ENCODE measurements around the gene ARPC5. TPM values are rescaled to one million over a fixed set of nuclear protein-coding genes. Genes with fewer than 3 reads are reported as not detected.

Gene ARPC5
- total RNA-seq, 1 experiment from 2014 or later = 104 TPM

DNA sequence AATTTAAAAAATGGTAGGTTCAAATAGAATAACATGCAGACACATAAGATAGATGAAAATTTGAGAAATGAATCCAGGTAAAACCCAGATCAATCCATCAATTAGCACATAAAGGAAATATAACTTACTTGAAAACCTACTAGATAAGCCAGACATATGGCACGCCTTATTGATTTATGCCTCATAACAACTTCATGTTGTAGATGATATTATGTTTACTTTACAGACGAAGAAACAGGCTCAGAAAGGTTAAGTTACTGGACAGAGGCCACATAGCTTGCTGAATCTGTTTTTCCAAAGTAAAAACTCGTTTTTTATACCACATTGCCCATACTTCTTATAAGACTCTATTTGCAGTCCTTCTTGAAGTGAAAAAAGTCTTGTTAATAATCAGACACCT is 23.2 kb downstream of the ARPC5 start:
- Histone ChIP-seq H3K27me3 (ENCODE audit: control insufficient read depth, insufficient read depth, low read length) (no peaks in the 10 kb centered on the region), H3K36me3 (ENCODE audit: control insufficient read depth, insufficient read depth, low read length) (no peaks in the 10 kb centered on the region), H3K9me3 (ENCODE audit: control insufficient read depth, insufficient read depth, low read depth, low read length) (no peaks in the 10 kb centered on the region), H3K4me1 (ENCODE audit: control insufficient read depth, insufficient read depth, low read length) (no peaks in the 10 kb centered on the region), H3K4me3 (ENCODE audit: low read depth in 2 of 2, low read length in 2 of 2) (no peak overlapping the region), H3K27ac (ENCODE audit: low read length) (no peak overlapping the region)
- ATAC-seq = no peak
- in situ Hi-C loops (cut with HindIII; ENCODE audit: low pct_unique_long_range_greater_than_20kb, low sequenced_read_pairs) = no loop called here
- ChIA-PET CTCF (no interaction called here), POLR2A (interaction anchor here (0.6 kb wide), 1 partner anchor 13 kb away, joined by 3 read pairs; no protein-coding TSS in a partner anchor)
- no peak for TF ChIP-seq POLR2AphosphoS5 (IDR thresholded peaks at IDR 0.05; ENCODE audit: low read depth, low read length)
- TF ChIP-seq, protein P1, sequence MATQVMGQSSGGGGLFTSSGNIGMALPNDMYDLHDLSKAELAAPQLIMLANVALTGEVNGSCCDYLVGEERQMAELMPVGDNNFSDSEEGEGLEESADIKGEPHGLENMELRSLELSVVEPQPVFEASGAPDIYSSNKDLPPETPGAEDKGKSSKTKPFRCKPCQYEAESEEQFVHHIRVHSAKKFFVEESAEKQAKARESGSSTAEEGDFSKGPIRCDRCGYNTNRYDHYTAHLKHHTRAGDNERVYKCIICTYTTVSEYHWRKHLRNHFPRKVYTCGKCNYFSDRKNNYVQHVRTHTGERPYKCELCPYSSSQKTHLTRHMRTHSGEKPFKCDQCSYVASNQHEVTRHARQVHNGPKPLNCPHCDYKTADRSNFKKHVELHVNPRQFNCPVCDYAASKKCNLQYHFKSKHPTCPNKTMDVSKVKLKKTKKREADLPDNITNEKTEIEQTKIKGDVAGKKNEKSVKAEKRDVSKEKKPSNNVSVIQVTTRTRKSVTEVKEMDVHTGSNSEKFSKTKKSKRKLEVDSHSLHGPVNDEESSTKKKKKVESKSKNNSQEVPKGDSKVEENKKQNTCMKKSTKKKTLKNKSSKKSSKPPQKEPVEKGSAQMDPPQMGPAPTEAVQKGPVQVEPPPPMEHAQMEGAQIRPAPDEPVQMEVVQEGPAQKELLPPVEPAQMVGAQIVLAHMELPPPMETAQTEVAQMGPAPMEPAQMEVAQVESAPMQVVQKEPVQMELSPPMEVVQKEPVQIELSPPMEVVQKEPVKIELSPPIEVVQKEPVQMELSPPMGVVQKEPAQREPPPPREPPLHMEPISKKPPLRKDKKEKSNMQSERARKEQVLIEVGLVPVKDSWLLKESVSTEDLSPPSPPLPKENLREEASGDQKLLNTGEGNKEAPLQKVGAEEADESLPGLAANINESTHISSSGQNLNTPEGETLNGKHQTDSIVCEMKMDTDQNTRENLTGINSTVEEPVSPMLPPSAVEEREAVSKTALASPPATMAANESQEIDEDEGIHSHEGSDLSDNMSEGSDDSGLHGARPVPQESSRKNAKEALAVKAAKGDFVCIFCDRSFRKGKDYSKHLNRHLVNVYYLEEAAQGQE (IDR thresholded peaks at IDR 0.05; ENCODE audit: insufficient read depth in 1 of 2, low read depth in 2 of 2, low read length in 1 of 2) = no peak
- no peak for TF ChIP-seq TCF7L2 (IDR thresholded peaks at IDR 0.05; ENCODE audit: low read depth, low read length)
- TF ChIP-seq SIN3A (IDR thresholded peaks at IDR 0.05; ENCODE audit: borderline replicate concordance, insufficient read depth, low read depth, low read length) = no peak
- TF ChIP-seq, protein P2, sequence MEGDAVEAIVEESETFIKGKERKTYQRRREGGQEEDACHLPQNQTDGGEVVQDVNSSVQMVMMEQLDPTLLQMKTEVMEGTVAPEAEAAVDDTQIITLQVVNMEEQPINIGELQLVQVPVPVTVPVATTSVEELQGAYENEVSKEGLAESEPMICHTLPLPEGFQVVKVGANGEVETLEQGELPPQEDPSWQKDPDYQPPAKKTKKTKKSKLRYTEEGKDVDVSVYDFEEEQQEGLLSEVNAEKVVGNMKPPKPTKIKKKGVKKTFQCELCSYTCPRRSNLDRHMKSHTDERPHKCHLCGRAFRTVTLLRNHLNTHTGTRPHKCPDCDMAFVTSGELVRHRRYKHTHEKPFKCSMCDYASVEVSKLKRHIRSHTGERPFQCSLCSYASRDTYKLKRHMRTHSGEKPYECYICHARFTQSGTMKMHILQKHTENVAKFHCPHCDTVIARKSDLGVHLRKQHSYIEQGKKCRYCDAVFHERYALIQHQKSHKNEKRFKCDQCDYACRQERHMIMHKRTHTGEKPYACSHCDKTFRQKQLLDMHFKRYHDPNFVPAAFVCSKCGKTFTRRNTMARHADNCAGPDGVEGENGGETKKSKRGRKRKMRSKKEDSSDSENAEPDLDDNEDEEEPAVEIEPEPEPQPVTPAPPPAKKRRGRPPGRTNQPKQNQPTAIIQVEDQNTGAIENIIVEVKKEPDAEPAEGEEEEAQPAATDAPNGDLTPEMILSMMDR (IDR thresholded peaks at IDR 0.05) = no peak
- intact Hi-C loops (cut with micrococcal nuclease; ENCODE audit: unreplicated experiment) = no loop called here
- no peak for DNase-seq (ENCODE audit: low read depth, low spot score)
- no TSS peak for BruUV-seq (replicated peaks)

DNA sequence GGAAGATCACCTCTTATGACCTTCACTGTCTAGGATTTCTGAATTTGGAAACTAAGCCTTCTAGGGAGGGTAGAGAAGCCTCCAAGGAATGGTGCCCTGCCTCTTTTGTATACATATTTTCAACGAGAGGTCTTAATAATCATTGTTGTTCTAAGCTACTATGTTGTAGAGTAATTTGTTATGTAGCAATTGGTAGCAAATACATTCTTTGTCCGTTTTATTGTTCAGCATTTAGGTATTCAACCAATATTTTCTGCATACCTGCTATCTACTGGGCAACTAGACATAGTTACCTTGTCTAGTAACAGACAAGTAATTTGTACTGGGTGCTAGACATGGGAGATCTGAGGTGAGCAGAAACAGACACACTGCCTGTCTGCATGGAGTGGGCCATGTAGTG is 24.6 kb downstream of the ARPC5 start:
- no peaks in the 10 kb centered on the region for H3K9me3 ChIP-seq (ENCODE audit: control insufficient read depth, insufficient read depth, low read depth, low read length)
- ATAC-seq = no peak
- in situ Hi-C loops (cut with HindIII; ENCODE audit: low pct_unique_long_range_greater_than_20kb, low sequenced_read_pairs) = no loop called here
- TF ChIP-seq, protein P1 (IDR thresholded peaks at IDR 0.05; ENCODE audit: insufficient read depth in 1 of 2, low read depth in 2 of 2, low read length in 1 of 2) = no peak
- TF ChIP-seq TCF7L2 (IDR thresholded peaks at IDR 0.05; ENCODE audit: low read depth, low read length) = no peak
- no peak for TF ChIP-seq POLR2AphosphoS5 (IDR thresholded peaks at IDR 0.05; ENCODE audit: low read depth, low read length)
- no peak for TF ChIP-seq SIN3A (IDR thresholded peaks at IDR 0.05; ENCODE audit: borderline replicate concordance, insufficient read depth, low read depth, low read length)
- TF ChIP-seq, protein P2 (IDR thresholded peaks at IDR 0.05) = no peak
- ChIA-PET CTCF (no interaction called here), POLR2A (no interaction called here)
- no peaks in the 10 kb centered on the region for H3K36me3 ChIP-seq (ENCODE audit: control insufficient read depth, insufficient read depth, low read length)
- intact Hi-C loops (cut with micrococcal nuclease; ENCODE audit: unreplicated experiment) = no loop called here
- H3K4me3 ChIP-seq (ENCODE audit: low read depth in 2 of 2, low read length in 2 of 2) = no peak overlapping the region
- H3K4me1 ChIP-seq (ENCODE audit: control insufficient read depth, insufficient read depth, low read length) = no peaks in the 10 kb centered on the region
- no peak for DNase-seq (ENCODE audit: low read depth, low spot score)
- H3K27me3 ChIP-seq (ENCODE audit: control insufficient read depth, insufficient read depth, low read length) = no peaks in the 10 kb centered on the region
- no peak overlapping the region for H3K27ac ChIP-seq (ENCODE audit: low read length)
- BruUV-seq (replicated peaks) = no TSS peak
